Activated CD4-positive, alpha-beta T cell treated with anti-CD3 and anti-CD28 coated beads, Interleukin-2, Interleukin-4, amounts not matched to agents 100 ng/mL and 50 ng/mL, durations not matched to agents 16 hours and 8 hours (primary cell): Measurements from ENCODE around the gene OVCA2.
A peak's percentile ranks its signal among the peaks of the same experiment; 100 is the strongest.

Source experiments
- DNase-seq: peaks from one replicate; pipeline ENCODE4 v3.0.0-alpha.2; 2020; ENCODE audit warnings: low spot score

The OVCA2 gene

GRCh38 chr17:2013994-2014317 lies 27.9 kb upstream of the OVCA2 start:
- no peak for DNase-seq

GRCh38 chr17:2015314-2015713 lies 26.5 kb upstream of the OVCA2 start:
- DNase-seq: no peak

- DNase-seq: no peak
These were observed 25.3 kb upstream of the OVCA2 start for GRCh38 chr17:2016494-2016893.

- DNase-seq: no peak
These were observed 24.4 kb upstream of the OVCA2 start for GRCh38 chr17:2017274-2017941.

- DNase-seq: no peak
These were observed 22.9 kb upstream of the OVCA2 start for GRCh38 chr17:2018716-2019510.

GRCh38 chr17:2019723-2020122 lies 22.1 kb upstream of the OVCA2 start:
- DNase-seq: no peak

GRCh38 chr17:2020721-2021120 lies 21.1 kb upstream of the OVCA2 start:
- no peak for DNase-seq

- DNase-seq: no peak
These were observed 19.1 kb upstream of the OVCA2 start for GRCh38 chr17:2022647-2023240.

- DNase-seq: no peak
These were observed 18.6 kb upstream of the OVCA2 start for GRCh38 chr17:2023256-2023655.

- no peak for DNase-seq
These were observed 17.9 kb upstream of the OVCA2 start for GRCh38 chr17:2023692-2024571.

GRCh38 chr17:2024572-2025219 lies 17.1 kb upstream of the OVCA2 start:
- DNase-seq: no peak

- DNase-seq: peak; percentile 33
These were observed 16.6 kb upstream of the OVCA2 start, which contains the start of gene RTN4RL1 for GRCh38 chr17:2025220-2025621. RTN4RL1 (minus strand) TSS chr17:2025334; CDS start chr17:2024865, 469 bp downstream.

GRCh38 chr17:2025622-2026309 lies 16.1 kb upstream of the OVCA2 start:
- DNase-seq: no peak

- no peak for DNase-seq
These were observed 14.1 kb upstream of the OVCA2 start for GRCh38 chr17:2027528-2028233.

GRCh38 chr17:2028234-2028614 lies 13.6 kb upstream of the OVCA2 start:
- DNase-seq: no peak

GRCh38 chr17:2028737-2029136 lies 13.1 kb upstream of the OVCA2 start:
- no peak for DNase-seq

- DNase-seq: peak; percentile 88
These were observed 11.7 kb upstream of the OVCA2 start, which contains the start of gene DPH1 for GRCh38 chr17:2029911-2030778. DPH1 (plus strand) TSS chr17:2030153; CDS start chr17:2030170, 17 bp downstream.

- DNase-seq: no peak
These were observed 11.1 kb upstream of the OVCA2 start for GRCh38 chr17:2030779-2031163.

- no peak for DNase-seq
These were observed 8.7 kb upstream of the OVCA2 start for GRCh38 chr17:2033153-2033552.
